ENCODE data around the gene MRTFB. TPM values are rescaled to one million over a fixed set of nuclear protein-coding genes. Genes with fewer than 3 reads are reported as not detected.

MRTFB gene
- total RNA-seq, 4 donors from 2014 or later: 12.7 to 20.4 (median 14.8) TPM

DNA sequence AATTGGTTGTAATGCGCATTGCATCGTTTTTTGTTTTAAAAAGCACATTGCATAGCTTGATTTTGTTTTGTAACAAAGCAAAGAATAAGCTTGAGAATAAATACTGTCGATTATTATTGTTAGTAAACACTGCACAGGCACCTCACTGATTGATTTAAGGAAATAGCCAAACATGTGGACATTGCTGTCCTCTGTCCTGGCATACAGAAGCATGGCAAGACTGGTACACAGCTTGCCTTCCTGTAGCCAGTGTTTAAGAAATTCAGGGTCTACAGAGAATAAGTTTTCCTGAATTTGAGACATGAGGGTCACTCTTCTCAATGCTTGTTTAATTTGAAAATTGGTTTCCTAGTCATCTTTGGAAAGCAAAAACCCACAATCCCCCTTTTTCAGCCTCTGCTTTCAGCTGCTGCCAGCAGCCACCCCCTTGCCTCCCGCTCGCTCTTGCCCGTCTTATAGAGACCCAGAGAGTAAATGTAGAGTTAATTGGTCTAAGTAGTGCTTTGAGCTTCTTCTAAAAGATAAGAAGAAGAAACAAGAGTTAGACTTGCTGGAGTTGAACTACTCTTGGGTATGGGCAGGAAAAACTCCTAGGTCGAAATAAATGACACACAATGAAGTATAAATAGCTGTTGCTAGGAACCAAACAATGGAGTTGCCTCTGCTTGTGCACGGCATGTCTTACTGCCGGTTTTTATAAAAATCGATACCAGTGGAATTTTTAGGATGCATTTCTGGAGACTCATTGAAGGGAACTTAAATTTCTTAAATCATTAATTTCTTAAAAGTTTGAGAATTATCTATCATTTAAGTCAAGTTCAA is 116.6 kb downstream of the MRTFB start:
- no peaks in the 10 kb centered on the region for H3K9me3 ChIP-seq
- in situ Hi-C loops (cut with MboI; ENCODE audit: low sequenced_read_pairs in 4 of 4) (no loop called here), intact Hi-C loops (cut with DNase I; ENCODE audit: low total_unique reads) (loop anchor here (1.0 to 5.0 kb wide), 4 partner anchors 75 to 185 kb away; partner anchors contain the start of gene MRTFB)
- H3K4me1 ChIP-seq: peaks cover 44 to 76% of the 10 kb centered on the region in 2 donors
- ATAC-seq: peak; percentile 39 to 47
- H3K27me3 ChIP-seq: no peaks in the 10 kb centered on the region
- no peak for DNase-seq
- H3K27ac ChIP-seq: peak overlapping the region; percentile 87 to 92 (median 90)
- H3K36me3 ChIP-seq: no peaks in the 10 kb centered on the region
- no peak for TF ChIP-seq POLR2A (IDR thresholded peaks at IDR 0.05)
- TF ChIP-seq, protein P1, sequence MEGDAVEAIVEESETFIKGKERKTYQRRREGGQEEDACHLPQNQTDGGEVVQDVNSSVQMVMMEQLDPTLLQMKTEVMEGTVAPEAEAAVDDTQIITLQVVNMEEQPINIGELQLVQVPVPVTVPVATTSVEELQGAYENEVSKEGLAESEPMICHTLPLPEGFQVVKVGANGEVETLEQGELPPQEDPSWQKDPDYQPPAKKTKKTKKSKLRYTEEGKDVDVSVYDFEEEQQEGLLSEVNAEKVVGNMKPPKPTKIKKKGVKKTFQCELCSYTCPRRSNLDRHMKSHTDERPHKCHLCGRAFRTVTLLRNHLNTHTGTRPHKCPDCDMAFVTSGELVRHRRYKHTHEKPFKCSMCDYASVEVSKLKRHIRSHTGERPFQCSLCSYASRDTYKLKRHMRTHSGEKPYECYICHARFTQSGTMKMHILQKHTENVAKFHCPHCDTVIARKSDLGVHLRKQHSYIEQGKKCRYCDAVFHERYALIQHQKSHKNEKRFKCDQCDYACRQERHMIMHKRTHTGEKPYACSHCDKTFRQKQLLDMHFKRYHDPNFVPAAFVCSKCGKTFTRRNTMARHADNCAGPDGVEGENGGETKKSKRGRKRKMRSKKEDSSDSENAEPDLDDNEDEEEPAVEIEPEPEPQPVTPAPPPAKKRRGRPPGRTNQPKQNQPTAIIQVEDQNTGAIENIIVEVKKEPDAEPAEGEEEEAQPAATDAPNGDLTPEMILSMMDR (IDR thresholded peaks at IDR 0.05 in 4 of 5, conservative IDR thresholded peaks at IDR 0.05 in 1 of 5): no peak
- peak overlapping the region; percentile 57 to 65 (median 62) for H3K4me3 ChIP-seq

DNA sequence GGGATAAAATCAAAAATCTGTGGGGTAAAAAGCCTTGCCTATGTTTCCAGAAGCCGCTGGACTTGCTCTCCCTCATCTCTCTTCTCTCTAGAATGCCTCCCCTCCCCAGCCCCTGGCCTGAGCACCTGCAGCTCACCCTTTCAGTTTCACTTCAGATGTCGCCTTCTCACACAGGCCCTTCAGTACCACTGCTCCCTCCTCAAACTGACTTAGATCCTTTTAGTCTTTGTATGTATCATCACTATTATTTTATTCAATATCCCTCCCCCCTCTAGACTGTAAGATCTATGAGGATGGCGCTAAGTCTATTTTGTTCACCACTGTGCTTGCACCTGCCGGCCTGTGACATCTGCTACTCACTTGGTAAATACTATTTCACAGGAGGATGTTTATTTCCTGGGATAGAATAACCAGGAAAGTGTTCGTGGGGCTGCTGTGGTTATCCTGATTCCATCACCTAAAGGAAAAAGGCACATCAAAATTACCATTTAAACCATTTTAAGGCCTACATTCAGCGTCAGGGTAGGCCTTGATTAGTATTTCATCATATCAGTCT is 122.3 kb downstream of the MRTFB start:
- Histone ChIP-seq H3K27me3 (no peaks in the 10 kb centered on the region), H3K4me3 (peak overlapping the region in 1 of 4 donors; percentile 2), H3K4me1 (peaks cover 40 to 46% of the 10 kb centered on the region in 2 donors), H3K9me3 (no peaks in the 10 kb centered on the region), H3K36me3 (no peaks in the 10 kb centered on the region), H3K27ac (peak overlapping the region; percentile 35 to 51 (median 46))
- in situ Hi-C loops (cut with MboI; ENCODE audit: low sequenced_read_pairs in 4 of 4): loop anchor here in 1 of 4 donors (10.0 kb wide), 1 partner anchor 269 kb away; the partner anchor contains the start of gene ERCC4
- ATAC-seq (peak in 1 of 2 donors; percentile 25), DNase-seq (no peak)
- intact Hi-C loops (cut with DNase I; ENCODE audit: low total_unique reads): no loop called here
- TF ChIP-seq, protein P1 (IDR thresholded peaks at IDR 0.05 in 4 of 5, conservative IDR thresholded peaks at IDR 0.05 in 1 of 5): no peak
- TF ChIP-seq POLR2A (IDR thresholded peaks at IDR 0.05): no peak

DNA sequence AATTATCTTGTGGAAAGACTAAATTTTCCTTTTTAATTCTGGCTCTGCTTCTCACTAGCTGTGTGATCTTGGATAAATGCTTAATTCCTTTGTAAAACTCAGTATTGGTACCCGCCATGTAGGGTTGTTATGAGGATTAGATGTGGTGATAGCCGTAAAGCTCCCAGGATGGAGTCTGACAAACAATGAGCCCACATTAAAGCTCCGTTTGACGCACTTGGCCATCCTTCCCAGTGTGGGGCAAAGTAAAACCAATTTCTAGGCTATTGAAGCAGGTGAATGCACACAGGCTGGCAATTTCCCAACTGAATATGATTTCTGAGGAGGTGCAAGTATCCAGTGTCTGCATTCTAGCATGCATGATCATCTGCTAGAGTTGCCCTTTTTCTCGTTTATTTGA is 123.6 kb downstream of the MRTFB start:
- TF ChIP-seq, protein P1 (IDR thresholded peaks at IDR 0.05 in 4 of 5, conservative IDR thresholded peaks at IDR 0.05 in 1 of 5): no peak
- no peak for TF ChIP-seq POLR2A (IDR thresholded peaks at IDR 0.05)
- no peaks in the 10 kb centered on the region for H3K9me3 ChIP-seq
- peaks cover 35 to 41% of the 10 kb centered on the region in 2 donors for H3K4me1 ChIP-seq
- in situ Hi-C loops (cut with MboI; ENCODE audit: low sequenced_read_pairs in 4 of 4) (loop anchor here in 2 of 4 donors (5.0 to 10.0 kb wide), 2 partner anchors 270 to 272 kb away; partner anchors contain the start of gene ERCC4 (in 2 of the 2)), intact Hi-C loops (cut with DNase I; ENCODE audit: low total_unique reads) (no loop called here)
- ATAC-seq (no peak), DNase-seq (no peak)
- H3K36me3 ChIP-seq: no peaks in the 10 kb centered on the region
- no peaks in the 10 kb centered on the region for H3K27me3 ChIP-seq
- no peak overlapping the region for H3K27ac ChIP-seq
- no peak overlapping the region for H3K4me3 ChIP-seq

DNA sequence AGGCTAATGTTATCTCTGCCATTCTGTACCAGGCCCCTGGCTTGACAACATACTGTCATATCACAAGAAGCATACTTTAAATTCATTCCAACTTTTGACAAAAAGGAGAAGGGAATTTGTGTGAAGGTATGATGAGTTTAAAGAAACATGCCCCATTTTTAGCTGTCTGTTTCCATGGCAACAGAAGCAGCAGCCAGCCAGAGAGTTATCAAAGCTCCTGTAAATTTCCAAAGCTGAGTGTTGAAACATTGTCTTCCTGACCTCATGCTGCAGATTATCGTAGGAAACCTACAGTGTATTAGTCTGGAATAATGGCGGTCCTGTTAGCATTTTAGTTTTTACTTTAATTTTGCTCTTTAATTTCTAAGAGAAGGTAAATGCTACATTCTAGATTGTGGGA is 124.9 kb downstream of the MRTFB start:
- in situ Hi-C loops (cut with MboI; ENCODE audit: low sequenced_read_pairs in 4 of 4): loop anchor here in 2 of 4 donors (5.0 to 10.0 kb wide), 2 partner anchors 271 to 274 kb away; partner anchors contain the start of gene ERCC4 (in 2 of the 2)

More for the DNA sequence above, 124.9 kb downstream of the MRTFB start:
- Histone ChIP-seq H3K27me3 (no peaks in the 10 kb centered on the region), H3K4me1 (peaks cover 24 to 32% of the 10 kb centered on the region in 2 donors), H3K4me3 (no peak overlapping the region), H3K9me3 (no peaks in the 10 kb centered on the region), H3K27ac (no peak overlapping the region), H3K36me3 (no peaks in the 10 kb centered on the region)
- no peak for DNase-seq
- TF ChIP-seq, protein P1 (IDR thresholded peaks at IDR 0.05 in 4 of 5, conservative IDR thresholded peaks at IDR 0.05 in 1 of 5): no peak
- TF ChIP-seq POLR2A (IDR thresholded peaks at IDR 0.05): no peak
- no peak for ATAC-seq
- intact Hi-C loops (cut with DNase I; ENCODE audit: low total_unique reads): no loop called here

Measured in gastrocnemius medialis (tissue), 4 donors.